ENCODE results near the gene SLC6A2. TPM values are rescaled to one million over a fixed set of nuclear protein-coding genes. Genes with fewer than 3 reads are reported as not detected.
A peak's percentile ranks its signal among the peaks of the same experiment; 100 is the strongest.

SLC6A2 gene
- total RNA-seq, 4 donors from 2014 or later, result 0.32 TPM; not detected in 3

DNA sequence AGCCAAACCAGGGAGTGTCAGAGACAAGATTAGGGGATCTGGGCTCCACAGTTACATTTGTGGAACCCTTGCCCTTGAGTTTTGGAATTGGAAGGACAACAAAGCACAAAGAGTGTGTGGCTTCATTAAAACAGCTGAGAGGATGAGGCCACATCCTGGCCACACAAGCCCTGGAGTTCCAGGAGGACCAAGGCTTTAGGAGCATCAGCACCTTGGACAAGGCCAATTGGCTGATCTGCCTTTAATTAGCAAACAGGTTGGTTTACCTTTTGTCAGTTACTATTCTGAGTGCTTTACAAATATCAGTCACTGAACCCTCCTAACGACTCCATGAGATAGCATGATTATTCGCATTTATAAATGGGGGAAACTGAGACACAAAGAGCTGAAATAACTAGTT lies 54.7 kb downstream of the SLC6A2 start:
- peaks cover 7% of the 10 kb centered on the region for H3K27me3 ChIP-seq
- no peak for DNase-seq
- no peak overlapping the region for H3K4me3 ChIP-seq
- TF ChIP-seq POLR2A (IDR thresholded peaks at IDR 0.05), result no peak
- no peak for TF ChIP-seq POLR2AphosphoS5 (IDR thresholded peaks at IDR 0.05)
- TF ChIP-seq, protein P1, sequence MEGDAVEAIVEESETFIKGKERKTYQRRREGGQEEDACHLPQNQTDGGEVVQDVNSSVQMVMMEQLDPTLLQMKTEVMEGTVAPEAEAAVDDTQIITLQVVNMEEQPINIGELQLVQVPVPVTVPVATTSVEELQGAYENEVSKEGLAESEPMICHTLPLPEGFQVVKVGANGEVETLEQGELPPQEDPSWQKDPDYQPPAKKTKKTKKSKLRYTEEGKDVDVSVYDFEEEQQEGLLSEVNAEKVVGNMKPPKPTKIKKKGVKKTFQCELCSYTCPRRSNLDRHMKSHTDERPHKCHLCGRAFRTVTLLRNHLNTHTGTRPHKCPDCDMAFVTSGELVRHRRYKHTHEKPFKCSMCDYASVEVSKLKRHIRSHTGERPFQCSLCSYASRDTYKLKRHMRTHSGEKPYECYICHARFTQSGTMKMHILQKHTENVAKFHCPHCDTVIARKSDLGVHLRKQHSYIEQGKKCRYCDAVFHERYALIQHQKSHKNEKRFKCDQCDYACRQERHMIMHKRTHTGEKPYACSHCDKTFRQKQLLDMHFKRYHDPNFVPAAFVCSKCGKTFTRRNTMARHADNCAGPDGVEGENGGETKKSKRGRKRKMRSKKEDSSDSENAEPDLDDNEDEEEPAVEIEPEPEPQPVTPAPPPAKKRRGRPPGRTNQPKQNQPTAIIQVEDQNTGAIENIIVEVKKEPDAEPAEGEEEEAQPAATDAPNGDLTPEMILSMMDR (IDR thresholded peaks at IDR 0.05), result no peak
- no peak for TF ChIP-seq EP300 (IDR thresholded peaks at IDR 0.05; ENCODE audit: low read depth)
- no peaks in the 10 kb centered on the region for H3K36me3 ChIP-seq
- 45% methylated on average over 2 of the region's 2 CpGs; no CpG with 5 or more reads in 1 of the 2 donors for WGBS, 2 donors (ENCODE audit: low coverage in 1 of 2)
- intact Hi-C loops (cut with DNase I; ENCODE audit: low total_unique reads) (loop anchor here (5.0 kb wide), 1 partner anchor 132 kb away; no protein-coding TSS in a partner anchor), in situ Hi-C loops (cut with MboI; ENCODE audit: low pct_ligation_motif_present in 1 of 4, low pct_unique_long_range_greater_than_20kb in 1 of 4, low sequenced_read_pairs in 3 of 4) (loop anchor here in 2 of 4 donors (5.0 to 10.0 kb wide), 2 partner anchors 132 to 134 kb away; no protein-coding TSS in a partner anchor)
- H3K4me1 ChIP-seq, result no peaks in the 10 kb centered on the region
- no peaks in the 10 kb centered on the region for H3K9me3 ChIP-seq
- no peak overlapping the region for H3K27ac ChIP-seq

DNA sequence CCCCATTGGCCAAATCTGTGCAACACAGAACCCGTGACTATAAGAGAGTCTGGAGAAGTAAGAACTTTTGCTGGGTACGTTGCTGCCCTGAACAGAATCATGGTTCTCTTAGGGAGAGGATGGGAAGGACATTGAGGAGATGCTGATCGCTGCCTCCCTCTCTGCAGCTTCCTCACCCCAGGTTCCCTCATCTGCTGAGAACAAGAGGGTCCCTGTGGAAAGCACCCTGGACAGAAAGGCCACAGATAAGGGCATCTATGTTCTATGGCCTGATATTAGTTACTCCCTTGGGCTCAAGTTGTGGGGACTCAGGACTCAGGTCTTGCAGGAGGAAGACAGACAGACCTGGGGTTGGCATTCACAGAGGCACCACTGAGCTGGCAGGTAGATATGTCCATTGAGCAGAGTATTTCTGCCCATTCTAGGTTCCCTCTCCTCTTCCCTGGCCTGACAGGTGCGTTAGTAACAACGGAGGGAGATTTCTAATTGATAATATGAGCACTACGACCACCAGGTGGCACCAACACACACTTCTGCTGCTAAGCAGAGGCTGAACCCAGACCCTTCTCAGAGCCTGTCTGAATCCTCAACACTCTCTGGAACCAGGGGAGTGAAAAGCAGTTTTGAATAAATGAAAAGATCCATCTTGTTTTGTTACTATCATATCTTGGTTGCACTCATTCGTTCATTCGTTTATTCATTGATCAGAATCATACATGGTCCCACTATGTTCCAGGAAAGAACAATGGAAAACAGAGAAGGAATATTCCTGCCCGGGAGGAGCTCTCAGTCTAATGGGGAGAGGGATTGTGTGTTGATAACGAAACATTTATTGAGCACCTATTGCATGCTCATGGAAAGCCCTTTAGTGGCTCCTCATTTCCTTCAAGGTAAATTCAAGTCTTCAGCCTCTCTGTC lies 56.4 kb downstream of the SLC6A2 start:
- 35 to 38% methylated on average over 6 to 10 of the region's 10 CpGs for WGBS, 2 donors (ENCODE audit: low coverage in 1 of 2)
- intact Hi-C loops (cut with DNase I; ENCODE audit: low total_unique reads), result loop anchor here (5.0 kb wide), 1 partner anchor 130 kb away; no protein-coding TSS in a partner anchor

DNA sequence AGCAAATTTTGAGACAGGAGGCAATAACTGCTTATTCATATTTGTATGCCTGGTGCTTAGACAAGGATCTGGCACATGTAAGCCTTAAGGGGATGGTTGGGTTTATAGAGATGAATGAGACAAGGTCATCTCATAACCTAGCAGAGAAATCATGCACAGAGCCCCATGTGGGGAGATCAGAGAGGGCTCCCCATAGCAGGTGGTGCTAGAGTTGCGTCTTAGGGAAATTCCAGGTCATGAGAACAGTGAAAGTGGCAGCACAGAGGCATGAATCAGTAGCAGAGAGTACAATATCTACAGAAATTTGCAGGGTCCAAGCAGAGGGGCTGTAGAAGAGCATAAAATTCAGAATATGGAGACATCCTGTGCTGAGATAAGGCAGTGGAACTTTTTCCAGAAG lies 57.3 kb downstream of the SLC6A2 start:
- no peaks in the 10 kb centered on the region for H3K36me3 ChIP-seq
- H3K9me3 ChIP-seq, result no peaks in the 10 kb centered on the region
- TF ChIP-seq EP300 (IDR thresholded peaks at IDR 0.05; ENCODE audit: low read depth) (no peak), POLR2AphosphoS5 (IDR thresholded peaks at IDR 0.05) (no peak), POLR2A (IDR thresholded peaks at IDR 0.05) (no peak)
- TF ChIP-seq, protein P1 (IDR thresholded peaks at IDR 0.05), result no peak
- H3K4me1 ChIP-seq, result no peaks in the 10 kb centered on the region
- no peak for DNase-seq
- peaks cover 7% of the 10 kb centered on the region for H3K27me3 ChIP-seq
- 60 to 74% methylated on average over 1 of the region's 1 CpG for WGBS, 2 donors (ENCODE audit: low coverage in 1 of 2)
- H3K4me3 ChIP-seq, result no peak overlapping the region
- H3K27ac ChIP-seq, result no peak overlapping the region
- in situ Hi-C loops (cut with MboI; ENCODE audit: low pct_ligation_motif_present in 1 of 4, low pct_unique_long_range_greater_than_20kb in 1 of 4, low sequenced_read_pairs in 3 of 4), result loop anchor here in 2 of 4 donors (5.0 to 10.0 kb wide), 2 partner anchors 129 to 132 kb away; no protein-coding TSS in a partner anchor
- intact Hi-C loops (cut with DNase I; ENCODE audit: low total_unique reads), result loop anchor here (5.0 kb wide), 1 partner anchor 129 kb away; no protein-coding TSS in a partner anchor

More for the DNA sequence above, 56.4 kb downstream of the SLC6A2 start:
- H3K36me3 ChIP-seq, result no peaks in the 10 kb centered on the region
- no peak for TF ChIP-seq POLR2AphosphoS5 (IDR thresholded peaks at IDR 0.05)
- TF ChIP-seq, protein P1 (IDR thresholded peaks at IDR 0.05), result peak; percentile 51 to 64 (median 55)
- no peaks in the 10 kb centered on the region for H3K9me3 ChIP-seq
- no peak overlapping the region for H3K27ac ChIP-seq
- H3K4me1 ChIP-seq, result no peaks in the 10 kb centered on the region
- H3K27me3 ChIP-seq, result peaks cover 7% of the 10 kb centered on the region
- H3K4me3 ChIP-seq, result no peak overlapping the region
- peak; percentile 40 for DNase-seq
- in situ Hi-C loops (cut with MboI; ENCODE audit: low pct_ligation_motif_present in 1 of 4, low pct_unique_long_range_greater_than_20kb in 1 of 4, low sequenced_read_pairs in 3 of 4), result loop anchor here in 2 of 4 donors (5.0 to 10.0 kb wide), 2 partner anchors 130 to 133 kb away; no protein-coding TSS in a partner anchor

DNA sequence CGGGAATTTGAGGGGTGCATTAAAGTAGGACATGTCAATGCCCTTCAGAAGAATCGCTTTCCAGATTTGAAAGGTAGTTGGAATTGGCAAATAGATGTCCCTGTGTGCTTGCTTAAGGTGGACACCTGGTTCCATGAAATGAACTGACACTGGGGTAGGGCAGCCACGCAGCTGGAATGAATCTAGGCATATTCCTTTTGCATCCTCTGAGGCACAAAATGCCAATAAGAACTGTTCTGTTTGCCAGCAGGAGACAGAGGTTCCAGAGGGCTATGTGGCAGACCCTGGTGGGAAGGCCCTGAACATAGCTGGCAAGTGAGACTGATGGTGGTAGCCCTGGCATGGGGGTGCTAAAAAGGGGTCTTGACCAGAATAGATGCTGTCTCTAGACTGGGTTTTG lies 61.5 kb downstream of the SLC6A2 start:
- WGBS, 2 donors (ENCODE audit: low coverage in 1 of 2), result 76% methylated on average over 3 of the region's 3 CpGs; no CpG with 5 or more reads in 1 of the 2 donors
- intact Hi-C loops (cut with DNase I; ENCODE audit: low total_unique reads), result no loop called here
- in situ Hi-C loops (cut with MboI; ENCODE audit: low pct_ligation_motif_present in 1 of 4, low pct_unique_long_range_greater_than_20kb in 1 of 4, low sequenced_read_pairs in 3 of 4), result loop anchor here in 2 of 4 donors (5.0 to 10.0 kb wide), 2 partner anchors 125 to 127 kb away; no protein-coding TSS in a partner anchor

More for the DNA sequence above, 61.5 kb downstream of the SLC6A2 start:
- no peaks in the 10 kb centered on the region for H3K36me3 ChIP-seq
- H3K27me3 ChIP-seq, result peaks cover 3% of the 10 kb centered on the region
- no peak overlapping the region for H3K4me3 ChIP-seq
- H3K27ac ChIP-seq, result no peak overlapping the region
- TF ChIP-seq, protein P1 (IDR thresholded peaks at IDR 0.05), result no peak
- TF ChIP-seq POLR2A (IDR thresholded peaks at IDR 0.05) (no peak), EP300 (IDR thresholded peaks at IDR 0.05; ENCODE audit: low read depth) (no peak), POLR2AphosphoS5 (IDR thresholded peaks at IDR 0.05) (no peak)
- no peaks in the 10 kb centered on the region for H3K4me1 ChIP-seq
- H3K9me3 ChIP-seq, result no peaks in the 10 kb centered on the region
- no peak for DNase-seq

Data from transverse colon (tissue), 4 donors.